Suprapubic skin (tissue), 4 donors: ENCODE measurements around the gene PREX1. TPM values are rescaled to one million over a fixed set of nuclear protein-coding genes. Genes with fewer than 3 reads are reported as not detected.

Source experiments
- DNase-seq, 2 donors: peaks; one replicate each; pipeline ENCODE4 v3.0.0-alpha.2; 2019; ENCODE audit warnings: low spot score in 2 of 2
- H3K27ac ChIP-seq: fragments of 200-600 bp; sonication (generic); one replicate; pipeline ENCODE4 v1.5.1; 2019
- H3K27me3 ChIP-seq: fragments of 200-600 bp; sonication (generic); one replicate; pipeline ENCODE4 v1.5.1; 2019
- H3K36me3 ChIP-seq: fragments of 200-600 bp; sonication (generic); one replicate; pipeline ENCODE4 v1.5.1; 2019
- H3K4me1 ChIP-seq: fragments of 200-600 bp; sonication (generic); one replicate; pipeline ENCODE4 v1.5.1; 2019
- H3K4me3 ChIP-seq: fragments of 200-600 bp; sonication (generic); one replicate; pipeline ENCODE4 v1.5.1; 2019; ENCODE audit warnings: mild to moderate bottlenecking
- H3K9me3 ChIP-seq: fragments of 200-600 bp; sonication (generic); one replicate; pipeline ENCODE4 v1.5.1; 2019
- EP300 ChIP-seq: sonication (generic); formaldehyde crosslinking; IDR thresholded peaks from one replicate; pipeline ENCODE4 v1.6.1; 2017; ENCODE audit warnings: antibody characterized with exemption
- POLR2A ChIP-seq, 2 donors: fragments of 450-650 bp; IDR thresholded peaks; one replicate each; pipeline ENCODE4 v1.6.1; 2017; ENCODE audit warnings: antibody characterized with exemption in 2 of 2, mild to moderate bottlenecking in 2 of 2, moderate library complexity in 2 of 2
- POLR2AphosphoS5 ChIP-seq, 3 donors: sonication (generic); formaldehyde crosslinking; IDR thresholded peaks; one replicate each; pipeline ENCODE4 v1.6.1; 2017; ENCODE audit warnings: antibody characterized with exemption in 3 of 3
- WGBS: methylation state at CpG from one replicate; pipeline ENCODE4 v1.1.5; 2018; 5-methylcytosine and 5-hydroxymethylcytosine counted together
- total RNA-seq, 4 donors: library from RNA; depleted of rRNA; stranded (reverse); fragments of >200 nt; gene quantifications; one replicate each; pipeline ENCODE4 v1.1.0, GENCODE V29; 2016
- TF ChIP-seq, protein P1 (sequence below), 2 donors: fragments of 200-600 bp in 1 of 2; fragments of 450-650 bp in 1 of 2; sonication (generic) in 1 of 2; IDR thresholded peaks; one replicate each; pipeline ENCODE4 v1.5.1; 2016 to 2019; ENCODE audit warnings: antibody characterized with exemption in 2 of 2, mild to moderate bottlenecking in 1 of 2, moderate library complexity in 1 of 2

The PREX1 gene
- total RNA-seq, 4 donors from 2014 or later = 4.7 to 15.1 (median 10.2) TPM

- Histone ChIP-seq H3K4me1 (peaks cover 38% of the 10 kb centered on the region), H3K36me3 (no peaks in the 10 kb centered on the region), H3K27ac (peak overlapping the region; percentile 39), H3K4me3 (peak overlapping the region; percentile 71), H3K9me3 (no peaks in the 10 kb centered on the region), H3K27me3 (peaks cover 29% of the 10 kb centered on the region)
- no peak for DNase-seq
- 42% methylated on average over 8 of the region's 8 CpGs for whole genome bisulfite sequencing
- TF ChIP-seq POLR2A (IDR thresholded peaks at IDR 0.05) (no peak), POLR2AphosphoS5 (IDR thresholded peaks at IDR 0.05) (no peak)
Measured at GRCh38 chr20:48823960-48824498, 3.8 kb downstream of the PREX1 start.

- Histone ChIP-seq H3K27ac (peak overlapping the region; percentile 39), H3K4me3 (peak overlapping the region; percentile 17), H3K36me3 (no peaks in the 10 kb centered on the region), H3K27me3 (peaks cover 29% of the 10 kb centered on the region), H3K4me1 (peaks cover 34% of the 10 kb centered on the region), H3K9me3 (no peaks in the 10 kb centered on the region)
- no peak for TF ChIP-seq POLR2AphosphoS5 (IDR thresholded peaks at IDR 0.05)
- TF ChIP-seq POLR2A (IDR thresholded peaks at IDR 0.05) = no peak
- TF ChIP-seq, protein P1, sequence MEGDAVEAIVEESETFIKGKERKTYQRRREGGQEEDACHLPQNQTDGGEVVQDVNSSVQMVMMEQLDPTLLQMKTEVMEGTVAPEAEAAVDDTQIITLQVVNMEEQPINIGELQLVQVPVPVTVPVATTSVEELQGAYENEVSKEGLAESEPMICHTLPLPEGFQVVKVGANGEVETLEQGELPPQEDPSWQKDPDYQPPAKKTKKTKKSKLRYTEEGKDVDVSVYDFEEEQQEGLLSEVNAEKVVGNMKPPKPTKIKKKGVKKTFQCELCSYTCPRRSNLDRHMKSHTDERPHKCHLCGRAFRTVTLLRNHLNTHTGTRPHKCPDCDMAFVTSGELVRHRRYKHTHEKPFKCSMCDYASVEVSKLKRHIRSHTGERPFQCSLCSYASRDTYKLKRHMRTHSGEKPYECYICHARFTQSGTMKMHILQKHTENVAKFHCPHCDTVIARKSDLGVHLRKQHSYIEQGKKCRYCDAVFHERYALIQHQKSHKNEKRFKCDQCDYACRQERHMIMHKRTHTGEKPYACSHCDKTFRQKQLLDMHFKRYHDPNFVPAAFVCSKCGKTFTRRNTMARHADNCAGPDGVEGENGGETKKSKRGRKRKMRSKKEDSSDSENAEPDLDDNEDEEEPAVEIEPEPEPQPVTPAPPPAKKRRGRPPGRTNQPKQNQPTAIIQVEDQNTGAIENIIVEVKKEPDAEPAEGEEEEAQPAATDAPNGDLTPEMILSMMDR (IDR thresholded peaks at IDR 0.05) = no peak
- no peak for TF ChIP-seq EP300
- no peak for DNase-seq
- 98% methylated on average over 6 of the region's 7 CpGs for WGBS
Measured at GRCh38 chr20:48823476-48823875, 4.3 kb downstream of the PREX1 start.

DNA sequence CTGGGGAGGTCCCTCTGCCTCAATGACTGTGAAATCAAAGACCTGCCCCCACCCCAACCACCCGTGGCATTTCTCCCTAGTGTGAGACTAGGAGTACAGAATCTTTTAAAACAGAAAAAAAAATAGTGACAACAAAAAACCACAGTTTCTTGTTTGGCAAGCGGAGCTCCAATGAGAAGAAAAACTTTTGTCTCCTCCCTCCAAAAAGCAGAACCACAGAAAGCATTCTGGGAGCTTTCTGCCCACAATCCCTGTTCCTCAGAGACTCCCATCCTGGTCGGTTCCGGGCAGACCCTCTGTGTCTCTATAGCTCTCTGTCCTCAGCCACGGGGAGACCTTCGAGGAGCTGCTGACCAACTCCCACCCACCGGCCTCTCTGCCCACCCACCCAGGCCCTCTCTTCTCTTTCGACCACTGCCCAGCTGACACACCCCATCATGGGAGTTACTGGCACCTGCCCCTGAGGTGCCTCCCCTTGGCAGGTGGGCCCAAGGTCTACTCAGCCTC lies 4.9 kb downstream of the PREX1 start:
- H3K4me3 ChIP-seq = peak overlapping the region; percentile 17
- peaks cover 26% of the 10 kb centered on the region for H3K27me3 ChIP-seq
- peaks cover 29% of the 10 kb centered on the region for H3K4me1 ChIP-seq
- no peaks in the 10 kb centered on the region for H3K36me3 ChIP-seq
- no peak for TF ChIP-seq POLR2AphosphoS5 (IDR thresholded peaks at IDR 0.05)
- no peak for TF ChIP-seq POLR2A (IDR thresholded peaks at IDR 0.05)
- TF ChIP-seq, protein P1 (IDR thresholded peaks at IDR 0.05) = no peak
- no peak for TF ChIP-seq EP300
- WGBS = 39% methylated on average over 7 of the region's 8 CpGs
- H3K27ac ChIP-seq = peak overlapping the region; percentile 39
- no peaks in the 10 kb centered on the region for H3K9me3 ChIP-seq
- no peak for DNase-seq

- Histone ChIP-seq H3K36me3 (no peaks in the 10 kb centered on the region), H3K9me3 (no peaks in the 10 kb centered on the region), H3K27ac (no peak overlapping the region), H3K4me3 (no peak overlapping the region), H3K27me3 (peaks cover 21% of the 10 kb centered on the region), H3K4me1 (peaks cover 26% of the 10 kb centered on the region)
- TF ChIP-seq EP300 (no peak), POLR2AphosphoS5 (IDR thresholded peaks at IDR 0.05) (no peak), POLR2A (IDR thresholded peaks at IDR 0.05) (no peak)
- TF ChIP-seq, protein P1 (IDR thresholded peaks at IDR 0.05) = no peak
- no peak for DNase-seq
- WGBS = 81% methylated on average over 2 of the region's 2 CpGs
Measured at GRCh38 chr20:48822178-48822577, 5.6 kb downstream of the PREX1 start.

- no peak for DNase-seq
- Histone ChIP-seq H3K36me3 (no peaks in the 10 kb centered on the region), H3K9me3 (no peaks in the 10 kb centered on the region), H3K27ac (no peak overlapping the region), H3K27me3 (peaks cover 14% of the 10 kb centered on the region), H3K4me1 (peaks cover 21% of the 10 kb centered on the region), H3K4me3 (no peak overlapping the region)
- 75% methylated on average over 8 of the region's 8 CpGs for WGBS
- TF ChIP-seq, protein P1 (IDR thresholded peaks at IDR 0.05) = no peak
- no peak for TF ChIP-seq POLR2A (IDR thresholded peaks at IDR 0.05)
- no peak for TF ChIP-seq POLR2AphosphoS5 (IDR thresholded peaks at IDR 0.05)
- no peak for TF ChIP-seq EP300
Measured at GRCh38 chr20:48821261-48821920, 6.4 kb downstream of the PREX1 start.
